GM18519 (cell line): Measurements from ENCODE around the gene MRPL18.
"Not testable (repeated sequence)": the region's sequence is repeated elsewhere in the genome, so short reads cannot be mapped to it uniquely, and the experiment has no call there.

Experiments
- ATAC-seq: cut with Tn5 transposase; IDR thresholded peaks from one replicate; pipeline ENCODE4 v1.9.1; 2021; ENCODE audit warnings: mild to moderate bottlenecking, moderate library complexity; ENCODE audit not compliant: unreplicated experiment, low FRiP score

The MRPL18 gene

GRCh38 chr6:159790149-159790955 is at the start of gene MRPL18:
TSS of gene MRPL18 (plus strand) at chr6:159790467. CDS start at chr6:159790588, 121 bp downstream.
- ATAC-seq, result peak; percentile 85

DNA sequence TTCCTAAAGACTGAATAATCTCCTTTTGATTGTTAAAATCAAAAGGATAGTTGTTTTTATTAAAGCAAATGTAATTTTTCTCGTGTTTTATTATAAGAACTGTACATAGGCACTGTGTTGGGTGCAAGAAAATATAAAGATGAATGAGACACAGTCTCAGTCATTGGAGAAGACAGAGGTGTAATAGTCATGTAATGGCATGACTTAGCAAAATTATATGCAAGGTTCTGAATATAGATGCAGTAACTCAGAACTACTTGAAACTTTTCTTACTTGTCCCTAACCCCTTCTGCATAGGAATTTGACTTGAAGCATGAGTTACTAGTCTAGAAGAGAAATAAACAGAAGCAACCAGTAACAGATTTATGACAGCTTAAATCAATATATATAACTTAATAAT is 48.1 kb upstream of the MRPL18 start:
- ATAC-seq, result no peak

- no peak for ATAC-seq
Observed at GRCh38 chr6:159745081-159745480, 45.2 kb upstream of the MRPL18 start.

DNA sequence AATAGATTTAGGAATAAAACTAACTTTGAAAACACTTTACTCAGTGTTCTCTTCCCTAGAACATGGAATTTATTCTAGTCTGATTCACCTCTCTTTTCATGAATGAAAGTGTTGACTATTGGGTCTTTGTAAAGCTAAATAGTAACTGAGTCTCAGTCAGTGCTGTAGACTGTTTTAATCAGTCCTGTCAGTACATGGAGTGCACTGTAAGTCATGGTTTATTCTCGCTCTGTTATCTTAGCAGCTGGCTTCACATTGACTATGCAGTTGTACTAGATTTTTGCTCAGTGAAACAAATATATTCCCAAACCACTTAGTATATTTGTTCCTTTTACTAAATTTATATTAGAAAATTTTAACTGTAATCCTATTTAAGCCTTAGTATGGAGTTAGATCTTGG is 43.5 kb upstream of the MRPL18 start:
- no peak for ATAC-seq

DNA sequence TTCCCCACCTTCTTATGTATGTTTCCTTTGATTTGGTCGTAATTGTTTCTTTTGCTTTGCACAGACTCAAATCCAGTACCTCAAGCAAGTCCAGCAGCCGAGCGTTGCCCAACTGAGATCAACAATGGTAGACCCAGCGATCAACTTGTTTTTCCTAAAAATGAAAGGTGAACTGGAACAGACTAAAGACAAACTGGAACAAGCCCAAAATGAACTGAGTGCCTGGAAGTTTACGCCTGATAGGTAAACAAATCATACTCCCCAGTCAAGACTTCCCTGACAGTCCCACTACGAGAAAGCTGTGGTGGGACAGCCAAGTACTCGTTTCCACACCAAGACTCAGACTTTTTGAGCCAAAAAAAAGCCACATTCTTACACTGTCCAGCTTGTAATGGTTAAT is 42.1 kb upstream of the MRPL18 start:
- ATAC-seq, result not testable (repeated sequence)

GRCh38 chr6:159751448-159751847 is 38.8 kb upstream of the MRPL18 start:
- ATAC-seq, result no peak

DNA sequence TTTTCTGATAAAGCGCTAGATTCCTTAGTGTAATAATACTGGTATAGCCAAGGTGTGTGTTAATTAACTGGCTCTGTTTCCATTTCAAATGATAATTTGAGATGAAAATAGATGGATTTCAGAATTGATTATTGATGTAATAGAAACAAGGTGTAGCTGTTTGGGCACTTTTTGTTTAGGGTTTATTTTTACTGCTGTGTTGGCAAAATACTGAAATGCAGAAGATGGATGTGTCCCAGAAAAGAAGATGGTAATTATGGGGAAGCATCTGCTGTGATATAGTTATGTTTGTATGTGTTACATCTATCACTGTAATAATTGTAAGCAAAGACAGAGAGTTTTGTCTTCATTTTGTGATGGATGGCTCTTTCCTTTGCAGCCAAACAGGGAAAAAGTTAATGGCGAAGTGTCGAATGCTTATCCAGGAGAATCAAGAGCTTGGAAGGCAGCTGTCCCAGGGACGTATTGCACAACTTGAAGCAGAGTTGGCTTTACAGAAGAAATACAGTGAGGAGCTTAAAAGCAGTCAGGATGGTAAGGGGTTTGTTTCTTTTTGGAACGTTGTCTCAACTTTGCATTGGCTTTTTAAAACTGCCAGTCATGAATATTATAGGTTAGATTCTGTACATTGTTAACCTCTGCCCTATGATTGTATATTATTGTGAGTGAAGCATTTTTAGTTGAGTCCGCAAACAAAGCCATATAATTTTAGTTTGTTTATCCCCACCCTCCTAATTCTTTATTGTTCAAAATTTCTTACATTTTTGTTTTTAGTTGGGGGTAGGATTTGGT is 37.0 kb upstream of the MRPL18 start:
- no peak for ATAC-seq

DNA sequence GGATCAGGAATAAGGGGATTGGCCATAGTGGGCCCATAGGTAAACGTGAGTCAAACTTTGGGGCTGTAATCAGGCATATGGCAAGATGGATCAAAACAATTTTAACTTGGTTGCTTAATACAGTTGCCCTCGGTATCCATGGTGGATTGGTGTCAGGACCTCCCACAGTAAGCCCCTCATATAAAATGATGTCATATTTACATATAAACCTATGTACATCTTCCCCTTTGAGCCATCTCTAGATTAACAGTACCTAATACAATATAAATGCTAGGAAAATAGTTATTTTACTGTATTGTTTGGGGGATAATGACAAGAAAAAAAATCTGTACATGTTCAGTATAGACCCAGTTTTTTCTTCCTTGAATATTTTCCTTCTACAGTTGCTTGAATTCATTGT is 35.9 kb upstream of the MRPL18 start:
- no peak for ATAC-seq

- no peak for ATAC-seq
Observed at GRCh38 chr6:159754959-159755914, 35.0 kb upstream of the MRPL18 start.

DNA sequence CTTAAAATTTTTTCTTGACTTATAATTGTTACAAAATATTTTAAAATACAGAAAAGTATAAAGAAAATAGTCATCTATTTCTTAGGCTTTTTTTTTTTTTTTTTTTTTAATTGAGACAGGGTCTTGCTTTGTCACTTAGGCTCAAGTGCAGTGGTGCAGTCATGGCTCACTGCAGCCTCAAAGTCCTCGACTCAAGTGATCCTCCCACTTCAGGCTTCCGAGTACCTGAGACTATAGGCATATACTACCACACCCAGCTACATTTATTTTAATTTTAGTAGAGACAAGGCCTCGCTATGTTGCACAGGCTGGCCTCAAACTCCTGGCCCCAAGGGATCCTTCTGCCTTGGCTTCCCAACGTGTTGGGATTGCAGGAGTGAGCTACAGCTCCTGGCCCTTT is 33.8 kb upstream of the MRPL18 start:
- ATAC-seq, result no peak

GRCh38 chr6:159758031-159759001 is 32.0 kb upstream of the MRPL18 start:
- no peak for ATAC-seq

DNA sequence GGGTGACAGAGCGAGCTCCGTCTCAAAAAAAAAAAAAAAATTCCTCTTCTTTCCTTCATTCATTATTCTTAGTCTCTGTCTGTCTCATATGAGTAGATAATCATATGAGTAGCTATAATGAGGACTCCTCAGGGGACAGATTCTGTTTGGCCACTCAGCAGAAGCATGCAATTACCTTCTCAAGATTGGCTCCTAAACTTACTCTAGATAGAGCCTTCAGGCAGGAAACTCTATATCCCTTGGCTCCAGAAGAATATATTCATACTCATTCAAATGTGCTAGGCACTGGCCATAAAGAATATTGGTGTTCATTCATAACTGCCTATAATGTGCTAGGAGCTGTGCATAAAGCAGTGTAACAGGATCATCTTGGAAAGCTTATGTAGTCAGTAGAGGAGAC is 30.6 kb upstream of the MRPL18 start:
- no peak for ATAC-seq

GRCh38 chr6:159760602-159761057 is 29.6 kb upstream of the MRPL18 start:
- no peak for ATAC-seq

GRCh38 chr6:159761129-159761872 is 29.0 kb upstream of the MRPL18 start:
- no peak for ATAC-seq

- ATAC-seq, result peak; percentile 94
Observed at GRCh38 chr6:159761873-159762680, 28.2 kb upstream of the MRPL18 start, which contains the start of gene ACAT2. TSS of gene ACAT2 (plus strand) at chr6:159762045. CDS start at chr6:159762088, 43 bp downstream.

GRCh38 chr6:159762681-159763293 is 27.5 kb upstream of the MRPL18 start:
- ATAC-seq, result no peak

- no peak for ATAC-seq
Observed at GRCh38 chr6:159766906-159767305, 23.4 kb upstream of the MRPL18 start.
